MCF 10A (cell line): ENCODE data around the gene ZBTB46. TPM values are rescaled to one million over a fixed set of nuclear protein-coding genes. Genes with fewer than 3 reads are reported as not detected.

Experiments used
- BruUV-seq: library from RNA; stranded (reverse); fragments of 400-500 nt; replicated peaks from 2 replicates; lab custom pipeline; 2021; lab: Mats Ljungman, UMichigan
- CTCF ChIA-PET: fragments of 300-600 bp; sonication (Branson Sonifier 250); formaldehyde crosslinking; extraction: SDS; loops from one replicate; lab custom pipeline; 2021; ENCODE audit warnings: antibody characterized with exemption, inconsistent platforms; lab: Yijun Ruan, JAX
- POLR2A ChIA-PET: fragments of 300-600, 350-650 bp; sonication (Branson Sonifier 250); formaldehyde crosslinking; extraction: SDS; loops from one replicate; lab custom pipeline; 2020; ENCODE audit warnings: antibody characterized with exemption, inconsistent platforms; lab: Yijun Ruan, JAX
- DNase-seq: peaks from one replicate; pipeline ENCODE4 v3.0.0-alpha.2; 2018; ENCODE audit not compliant: unreplicated experiment
- H3K27ac Mint-ChIP-seq: one replicate; pipeline ENCODE4 v1.8.0; 2022; ENCODE audit warnings: mild to moderate bottlenecking, low read depth, mixed read lengths; ENCODE audit not compliant: unreplicated experiment
- H3K27me3 Mint-ChIP-seq: one replicate; pipeline ENCODE4 v1.8.0; 2022; ENCODE audit warnings: mixed read lengths; ENCODE audit not compliant: insufficient read depth, unreplicated experiment
- H3K36me3 Mint-ChIP-seq: one replicate; pipeline ENCODE4 v1.8.0; 2022; ENCODE audit warnings: mild to moderate bottlenecking, moderate library complexity, mixed read lengths; ENCODE audit not compliant: insufficient read depth, unreplicated experiment
- H3K4me1 Mint-ChIP-seq: one replicate; pipeline ENCODE4 v1.8.0; 2022; ENCODE audit warnings: mixed read lengths; ENCODE audit not compliant: insufficient read depth, unreplicated experiment
- H3K4me3 Mint-ChIP-seq: one replicate; pipeline ENCODE4 v1.8.0; 2022; ENCODE audit warnings: mild to moderate bottlenecking, moderate library complexity, mixed read lengths; ENCODE audit not compliant: unreplicated experiment
- H3K9me3 Mint-ChIP-seq: one replicate; pipeline ENCODE4 v1.8.0; 2022; ENCODE audit warnings: mixed read lengths; ENCODE audit not compliant: unreplicated experiment
- intact Hi-C: fragments of 100-400 bp; cut with micrococcal nuclease; formaldehyde crosslinking; loops from 2 replicates; pipeline ENCODE4 v1.14.1; 2022
- total RNA-seq: library from RNA; stranded (reverse); gene quantifications from 2 replicates; pipeline ENCODE4 v1.2.3, GENCODE V29; 2022
- TF ChIP-seq, protein P1 (sequence below): fragments of 200-600 bp; IDR thresholded peaks from one replicate; pipeline ENCODE4 v1.8.0; 2022; ENCODE audit warnings: antibody characterized with exemption, mild to moderate bottlenecking; ENCODE audit not compliant: unreplicated experiment

The ZBTB46 gene
- total RNA-seq, 1 experiment from 2014 or later = 0.63 TPM

DNA sequence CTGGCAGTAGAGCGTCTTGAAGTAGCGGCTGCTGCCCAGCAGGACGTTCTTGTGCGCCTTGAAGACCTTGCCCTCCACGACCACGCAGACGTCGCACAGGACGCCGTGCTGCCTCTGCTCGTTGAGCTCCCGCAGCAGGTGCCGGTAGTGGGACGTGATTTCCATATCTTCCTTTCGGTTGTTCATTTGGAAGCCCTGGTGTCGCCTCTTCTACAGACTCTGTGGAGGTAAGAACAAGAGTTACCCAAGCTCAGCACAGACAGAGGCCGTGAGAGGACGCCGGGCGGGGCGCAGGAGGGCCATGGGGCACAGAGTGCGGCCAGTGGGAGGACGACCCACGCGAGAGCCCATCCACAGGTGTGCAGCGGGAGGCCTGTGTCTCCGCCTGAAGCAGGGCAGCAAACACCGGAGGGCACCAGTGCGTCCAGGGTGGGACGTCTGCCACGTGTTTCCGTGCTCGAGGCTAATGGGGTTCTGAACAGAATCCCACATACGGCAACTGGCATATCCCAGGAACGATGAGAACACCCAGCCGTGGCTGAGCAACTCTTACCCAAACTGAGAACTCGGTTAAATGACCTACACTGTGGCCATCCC, 40.4 kb downstream of the ZBTB46 start:
- DNase-seq = no peak
- ChIA-PET CTCF (interaction anchor here (0.6 kb wide), 1 partner anchor 329 kb away, joined by 3 read pairs; no protein-coding TSS in a partner anchor), POLR2A (interaction anchor here (1.0 to 1.3 kb wide), 2 partner anchors 74 to 75 kb away, joined by 3 to 4 read pairs; partner anchors contain the start of gene TPD52L2)
- TF ChIP-seq, protein P1, sequence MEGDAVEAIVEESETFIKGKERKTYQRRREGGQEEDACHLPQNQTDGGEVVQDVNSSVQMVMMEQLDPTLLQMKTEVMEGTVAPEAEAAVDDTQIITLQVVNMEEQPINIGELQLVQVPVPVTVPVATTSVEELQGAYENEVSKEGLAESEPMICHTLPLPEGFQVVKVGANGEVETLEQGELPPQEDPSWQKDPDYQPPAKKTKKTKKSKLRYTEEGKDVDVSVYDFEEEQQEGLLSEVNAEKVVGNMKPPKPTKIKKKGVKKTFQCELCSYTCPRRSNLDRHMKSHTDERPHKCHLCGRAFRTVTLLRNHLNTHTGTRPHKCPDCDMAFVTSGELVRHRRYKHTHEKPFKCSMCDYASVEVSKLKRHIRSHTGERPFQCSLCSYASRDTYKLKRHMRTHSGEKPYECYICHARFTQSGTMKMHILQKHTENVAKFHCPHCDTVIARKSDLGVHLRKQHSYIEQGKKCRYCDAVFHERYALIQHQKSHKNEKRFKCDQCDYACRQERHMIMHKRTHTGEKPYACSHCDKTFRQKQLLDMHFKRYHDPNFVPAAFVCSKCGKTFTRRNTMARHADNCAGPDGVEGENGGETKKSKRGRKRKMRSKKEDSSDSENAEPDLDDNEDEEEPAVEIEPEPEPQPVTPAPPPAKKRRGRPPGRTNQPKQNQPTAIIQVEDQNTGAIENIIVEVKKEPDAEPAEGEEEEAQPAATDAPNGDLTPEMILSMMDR = no peak
- Mint-ChIP-seq H3K36me3 (no peaks in the 10 kb centered on the region), H3K9me3 (peaks cover 2% of the 10 kb centered on the region), H3K4me1 (no peaks in the 10 kb centered on the region), H3K27ac (no peak overlapping the region), H3K27me3 (no peaks in the 10 kb centered on the region), H3K4me3 (no peak overlapping the region)
- no TSS peak for BruUV-seq
- intact Hi-C loops = no loop called here

DNA sequence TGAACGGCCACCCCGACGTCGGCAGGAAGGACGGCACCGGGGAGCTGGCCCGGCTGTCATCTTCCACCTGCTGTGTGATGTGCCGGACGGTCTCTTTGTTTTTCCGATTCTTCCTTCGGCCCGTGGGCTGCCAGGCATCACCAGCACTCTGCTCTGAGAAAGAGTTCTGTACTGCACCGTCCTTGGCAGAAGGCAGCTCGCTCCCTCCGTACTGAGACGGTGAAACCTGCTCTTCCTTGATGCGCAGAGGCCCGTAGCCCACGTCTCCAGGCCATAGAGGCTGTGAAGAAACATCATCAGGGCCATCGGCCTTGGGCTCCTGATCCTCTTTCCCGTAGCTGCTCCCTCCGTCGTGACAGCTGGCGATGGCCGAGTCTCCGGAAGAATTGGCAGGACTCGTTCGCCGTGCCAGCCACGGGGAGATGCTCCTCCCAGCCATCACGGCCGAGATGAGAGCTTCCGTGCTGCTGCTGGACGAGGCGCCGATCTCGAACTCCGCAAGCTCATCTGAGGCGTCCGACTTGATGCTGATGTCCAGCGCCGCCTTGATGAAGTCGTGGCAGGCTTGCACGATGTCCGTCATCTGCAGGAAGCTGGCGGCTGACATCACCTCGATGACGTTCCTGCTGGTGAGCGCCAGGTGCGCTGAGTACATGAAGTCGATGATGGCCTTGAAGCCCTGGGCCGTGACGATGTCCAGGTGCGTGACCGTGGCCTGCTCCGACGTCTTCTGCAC, 41.1 kb downstream of the ZBTB46 start:
- ChIA-PET CTCF (interaction anchor here (0.6 kb wide), 1 partner anchor 329 kb away, joined by 3 read pairs; no protein-coding TSS in a partner anchor), POLR2A (interaction anchor here (1.3 kb wide), 1 partner anchor 75 kb away, joined by 4 read pairs; the partner anchor contains the start of gene TPD52L2)
- BruUV-seq = no TSS peak
- no peaks in the 10 kb centered on the region for H3K4me1 Mint-ChIP-seq
- H3K36me3 Mint-ChIP-seq = no peaks in the 10 kb centered on the region
- intact Hi-C loops = loop anchor here (5.0 kb wide), 1 partner anchor 182 kb away; no protein-coding TSS in a partner anchor
- no peak overlapping the region for H3K27ac Mint-ChIP-seq
- TF ChIP-seq, protein P1 = no peak
- no peak for DNase-seq
- H3K4me3 Mint-ChIP-seq = no peak overlapping the region
- H3K9me3 Mint-ChIP-seq = no peaks in the 10 kb centered on the region
- H3K27me3 Mint-ChIP-seq = no peaks in the 10 kb centered on the region

DNA sequence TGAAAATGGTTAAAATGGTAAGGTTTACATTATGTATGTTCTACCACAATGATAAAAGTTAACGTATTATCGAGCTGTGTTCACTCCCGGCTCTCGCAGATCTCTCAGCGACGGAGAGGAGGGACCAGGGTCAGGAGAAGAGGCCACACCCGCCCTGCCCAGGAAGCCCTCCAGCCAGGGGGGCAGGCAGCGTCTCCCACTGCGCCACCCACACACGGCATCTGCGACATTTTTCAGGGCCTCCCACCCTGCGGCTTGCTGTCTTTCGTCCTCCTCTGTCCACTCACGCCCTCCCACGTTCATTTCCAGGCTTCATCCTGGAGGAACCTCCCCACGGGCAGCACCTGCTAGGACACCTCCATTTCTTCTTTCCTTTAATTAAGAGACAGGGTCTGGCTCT, 43.3 kb downstream of the ZBTB46 start:
- CTCF ChIA-PET = interaction anchor here (1.1 to 3.9 kb wide), 8 partner anchors 9 to 75 kb away, joined by 3 to 33 read pairs (median 5); partner anchors contain the start of gene ABHD16B
- POLR2A ChIA-PET = no interaction called here
- Mint-ChIP-seq H3K9me3 (no peaks in the 10 kb centered on the region), H3K27ac (no peak overlapping the region), H3K4me3 (no peak overlapping the region), H3K27me3 (no peaks in the 10 kb centered on the region), H3K4me1 (no peaks in the 10 kb centered on the region), H3K36me3 (no peaks in the 10 kb centered on the region)
- intact Hi-C loops = loop anchor here (2.0 to 5.0 kb wide), 2 partner anchors 77 to 185 kb away; partner anchors contain the start of gene TPD52L2
- TF ChIP-seq, protein P1 = no peak
- no peak for DNase-seq
- no TSS peak for BruUV-seq

DNA sequence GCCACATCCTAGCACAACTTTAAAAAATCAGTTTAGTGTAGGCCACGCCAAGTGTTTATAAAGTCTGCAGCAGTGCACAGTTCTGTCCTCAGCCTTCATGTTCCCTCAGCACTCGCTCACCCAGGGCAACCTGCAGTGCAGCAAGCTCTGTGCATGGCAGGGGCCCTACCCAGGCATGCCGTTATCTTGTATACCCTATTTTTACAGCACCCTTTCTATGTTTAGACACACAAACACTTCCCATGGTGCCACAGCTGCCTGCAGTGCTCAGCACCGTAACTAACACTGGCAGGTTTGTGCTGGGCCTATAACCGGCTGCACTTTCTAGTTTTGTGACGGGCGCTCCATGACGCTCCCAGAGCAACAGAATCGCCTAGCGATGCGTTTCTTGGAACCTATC, 43.8 kb downstream of the ZBTB46 start:
- Mint-ChIP-seq H3K4me3 (no peak overlapping the region), H3K9me3 (no peaks in the 10 kb centered on the region), H3K36me3 (no peaks in the 10 kb centered on the region), H3K4me1 (no peaks in the 10 kb centered on the region), H3K27ac (no peak overlapping the region), H3K27me3 (no peaks in the 10 kb centered on the region)
- POLR2A ChIA-PET = interaction anchor here (2.2 kb wide), 1 partner anchor 78 kb away, joined by 15 read pairs; the partner anchor contains the start of gene TPD52L2
- TF ChIP-seq, protein P1 = no peak
- intact Hi-C loops = loop anchor here (2.0 to 5.0 kb wide), 2 partner anchors 77 to 185 kb away; partner anchors contain the start of gene TPD52L2
- BruUV-seq = no TSS peak
- CTCF ChIA-PET = interaction anchor here (0.6 to 3.9 kb wide), 18 partner anchors 9 to 277 kb away, joined by 3 to 33 read pairs (median 5); partner anchors contain the start of genes ABHD16B and TPD52L2
- DNase-seq = no peak
